ENCODE results near the gene SLC14A1.

The SLC14A1 gene

DNA sequence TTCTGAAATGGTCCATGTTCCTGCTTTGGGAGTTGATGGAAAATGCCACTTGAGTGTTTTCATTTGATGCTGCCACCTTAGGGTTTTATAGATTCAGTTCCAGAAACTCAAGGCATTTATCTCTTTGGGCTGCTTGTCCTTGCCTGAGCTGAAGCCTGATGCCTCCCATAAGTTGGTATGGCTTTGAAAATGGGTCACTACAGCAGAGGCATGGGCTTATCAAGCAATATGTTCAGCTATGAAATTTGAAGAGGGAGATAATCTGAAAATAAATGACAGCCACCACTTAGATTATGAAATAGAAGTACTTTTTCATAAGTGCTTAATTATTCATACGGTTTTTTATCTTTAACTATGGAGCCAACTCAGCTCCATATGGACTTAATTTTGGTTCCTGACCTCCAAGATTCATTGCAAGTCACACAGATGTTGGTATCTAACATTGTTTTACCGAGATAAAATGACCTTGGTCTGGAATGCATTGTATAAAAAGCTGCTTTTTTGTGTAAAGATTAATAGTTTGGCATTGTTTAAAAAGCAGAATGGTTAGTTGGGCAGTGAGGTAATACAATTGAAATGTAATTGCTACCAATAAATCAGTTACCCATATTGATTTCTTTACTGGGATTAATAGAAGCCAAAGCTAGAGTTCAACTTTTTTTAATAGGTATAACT is 4.5 kb downstream of the SLC14A1 start:
- Histone ChIP-seq H3K4me1 (no peaks in the 10 kb centered on the region), H3K9me3 (no peaks in the 10 kb centered on the region), H3K27me3 (ENCODE audit: low read depth) (0 out of 2 replicates have a peak, but pooled peaks cover 5% of the 10 kb centered on the region), H3K36me3 (replicated peaks) (no peaks in the 10 kb centered on the region), H3K4me3 (no peak overlapping the region)
- DNase-seq (ENCODE audit: low spot score in 2 of 2): no peak
- in situ Hi-C loops (cut with MboI; ENCODE audit: low sequenced_read_pairs): no loop called here

GRCh38 chr18:45730832-45731575 is 7.0 kb downstream of the SLC14A1 start:
- no peaks in the 10 kb centered on the region for H3K36me3 ChIP-seq (replicated peaks)
- no peak for DNase-seq (ENCODE audit: low spot score in 2 of 2)
- 0 out of 2 replicates have a peak, but pooled peaks cover 5% of the 10 kb centered on the region for H3K27me3 ChIP-seq (ENCODE audit: low read depth)
- H3K9me3 ChIP-seq: no peaks in the 10 kb centered on the region
- no peaks in the 10 kb centered on the region for H3K4me1 ChIP-seq
- no peak overlapping the region for H3K4me3 ChIP-seq
- in situ Hi-C loops (cut with MboI; ENCODE audit: low sequenced_read_pairs): no loop called here

DNA sequence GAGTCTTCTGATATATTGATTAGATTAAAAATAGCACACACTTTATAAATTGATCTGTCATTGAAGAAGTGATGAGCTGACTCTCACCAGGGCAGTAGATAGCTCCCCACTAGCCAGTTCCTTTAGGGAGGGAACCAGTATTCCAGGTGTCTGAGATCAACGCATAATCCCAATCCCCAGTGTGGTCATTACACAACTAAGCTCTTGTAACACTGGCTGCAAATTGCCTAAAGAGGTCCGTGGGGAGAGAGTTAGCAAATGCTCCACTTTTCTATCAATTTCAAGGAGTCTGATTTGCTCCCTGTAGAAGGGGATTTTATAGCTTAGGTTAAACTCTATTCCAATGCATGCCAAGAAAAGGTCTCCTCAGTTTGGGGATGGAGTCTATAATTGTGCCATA is 7.7 kb downstream of the SLC14A1 start:
- no peaks in the 10 kb centered on the region for H3K36me3 ChIP-seq (replicated peaks)
- no peak overlapping the region for H3K4me3 ChIP-seq
- 0 out of 2 replicates have a peak, but pooled peaks cover 5% of the 10 kb centered on the region for H3K27me3 ChIP-seq (ENCODE audit: low read depth)
- H3K4me1 ChIP-seq: no peaks in the 10 kb centered on the region
- in situ Hi-C loops (cut with MboI; ENCODE audit: low sequenced_read_pairs): no loop called here
- no peak for DNase-seq (ENCODE audit: low spot score in 2 of 2)
- H3K9me3 ChIP-seq: no peaks in the 10 kb centered on the region

GRCh38 chr18:45733535-45733934 is 9.6 kb downstream of the SLC14A1 start:
- H3K27me3 ChIP-seq (ENCODE audit: low read depth): 0 out of 2 replicates have a peak, but pooled peaks cover 5% of the 10 kb centered on the region
- in situ Hi-C loops (cut with MboI; ENCODE audit: low sequenced_read_pairs): no loop called here
- no peaks in the 10 kb centered on the region for H3K4me1 ChIP-seq
- H3K9me3 ChIP-seq: no peaks in the 10 kb centered on the region
- H3K36me3 ChIP-seq (replicated peaks): no peaks in the 10 kb centered on the region
- no peak for DNase-seq (ENCODE audit: low spot score in 2 of 2)
- H3K4me3 ChIP-seq: no peak overlapping the region

DNA sequence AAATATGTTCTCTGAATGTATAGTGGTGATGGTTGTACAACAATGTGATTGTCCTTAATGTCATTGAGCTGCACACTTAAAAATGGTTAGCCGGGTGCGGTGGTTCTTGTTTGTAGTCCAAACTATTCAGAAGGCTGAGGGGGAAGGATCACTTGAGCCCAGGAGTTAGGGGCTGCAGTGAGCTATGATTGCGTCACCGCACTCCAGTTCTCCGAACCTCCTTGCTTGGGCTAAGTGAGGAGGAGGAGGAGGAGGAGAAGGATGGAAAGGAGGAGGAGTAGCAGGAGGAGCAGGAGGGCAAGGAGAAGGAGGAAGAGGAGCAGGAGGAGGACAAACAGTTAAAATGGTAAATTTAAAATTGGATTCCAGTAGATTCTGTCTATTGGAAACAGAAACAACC is 10.5 kb downstream of the SLC14A1 start:
- Histone ChIP-seq H3K36me3 (replicated peaks) (no peaks in the 10 kb centered on the region), H3K4me1 (no peaks in the 10 kb centered on the region), H3K4me3 (no peak overlapping the region), H3K9me3 (no peaks in the 10 kb centered on the region), H3K27me3 (ENCODE audit: low read depth) (0 out of 2 replicates have a peak, but pooled peaks cover 2% of the 10 kb centered on the region)
- no peak for DNase-seq (ENCODE audit: low spot score in 2 of 2)
- in situ Hi-C loops (cut with MboI; ENCODE audit: low sequenced_read_pairs): no loop called here

DNA sequence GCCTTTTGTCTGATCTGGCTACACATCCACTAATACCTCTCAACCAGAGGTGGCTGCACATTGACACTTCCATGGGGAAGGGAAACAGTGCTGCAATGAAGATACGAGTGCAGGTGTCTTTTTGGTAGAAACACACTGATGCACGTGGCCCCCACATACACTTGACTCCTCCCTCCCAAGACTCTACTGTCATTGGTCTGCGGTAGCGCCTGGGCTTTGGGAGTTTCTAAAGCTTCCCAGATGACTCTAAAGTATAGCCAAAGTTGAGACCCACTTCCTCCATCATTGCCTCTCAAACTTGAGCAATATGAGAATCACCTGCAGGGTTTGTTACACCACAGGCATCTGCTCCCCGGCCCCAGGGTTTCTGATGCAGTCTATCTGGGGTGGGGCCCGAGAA is 11.0 kb downstream of the SLC14A1 start:
- Histone ChIP-seq H3K36me3 (replicated peaks) (no peaks in the 10 kb centered on the region), H3K4me3 (no peak overlapping the region), H3K27me3 (ENCODE audit: low read depth) (0 out of 2 replicates have a peak, but pooled peaks cover 2% of the 10 kb centered on the region), H3K9me3 (no peaks in the 10 kb centered on the region), H3K4me1 (no peaks in the 10 kb centered on the region)
- in situ Hi-C loops (cut with MboI; ENCODE audit: low sequenced_read_pairs): no loop called here
- no peak for DNase-seq (ENCODE audit: low spot score in 2 of 2)

DNA sequence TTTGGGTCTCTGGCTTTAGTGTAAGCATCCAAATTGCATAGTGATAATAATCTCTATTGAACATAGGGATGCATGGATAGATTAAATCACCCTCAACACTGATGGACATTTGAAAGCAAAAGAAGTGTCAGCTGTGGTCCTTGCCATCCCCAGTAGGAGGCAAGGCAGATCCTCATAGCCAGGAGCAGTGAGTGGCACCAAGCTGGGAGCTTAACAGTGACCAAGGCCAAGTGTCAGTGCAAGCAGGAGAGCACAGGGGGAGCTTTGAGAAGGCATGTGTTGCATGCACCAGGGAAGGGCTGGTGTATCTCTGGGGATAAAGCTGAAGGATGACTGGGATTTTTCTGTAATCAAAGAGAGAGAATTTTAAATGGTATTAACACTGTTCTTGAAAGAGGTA is 14.7 kb downstream of the SLC14A1 start:
- in situ Hi-C loops (cut with MboI; ENCODE audit: low sequenced_read_pairs): no loop called here
- no peak for DNase-seq (ENCODE audit: low spot score in 2 of 2)
- Histone ChIP-seq H3K27me3 (ENCODE audit: low read depth) (no peaks in the 10 kb centered on the region), H3K4me1 (no peaks in the 10 kb centered on the region), H3K4me3 (no peak overlapping the region), H3K9me3 (no peaks in the 10 kb centered on the region), H3K36me3 (replicated peaks) (no peaks in the 10 kb centered on the region)

DNA sequence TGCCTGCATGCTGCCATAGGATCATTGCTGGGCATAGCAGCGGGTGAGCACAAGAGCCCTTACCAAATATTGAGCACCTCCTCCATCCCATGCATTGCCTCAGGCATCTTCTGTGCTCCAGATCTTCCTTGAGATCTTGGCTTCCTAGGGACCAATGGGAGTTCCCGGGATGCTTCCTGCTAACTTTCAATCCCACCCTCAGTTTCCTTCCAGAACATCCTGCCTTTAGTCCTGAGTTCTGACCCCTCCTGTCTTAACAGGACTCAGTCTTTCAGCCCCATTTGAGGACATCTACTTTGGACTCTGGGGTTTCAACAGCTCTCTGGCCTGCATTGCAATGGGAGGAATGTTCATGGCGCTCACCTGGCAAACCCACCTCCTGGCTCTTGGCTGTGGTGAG is 15.3 kb downstream of the SLC14A1 start:
- H3K27me3 ChIP-seq (ENCODE audit: low read depth): no peaks in the 10 kb centered on the region
- no peaks in the 10 kb centered on the region for H3K36me3 ChIP-seq (replicated peaks)
- H3K4me1 ChIP-seq: no peaks in the 10 kb centered on the region
- in situ Hi-C loops (cut with MboI; ENCODE audit: low sequenced_read_pairs): no loop called here
- H3K4me3 ChIP-seq: no peak overlapping the region
- DNase-seq (ENCODE audit: low spot score in 2 of 2): no peak
- H3K9me3 ChIP-seq: no peaks in the 10 kb centered on the region

DNA sequence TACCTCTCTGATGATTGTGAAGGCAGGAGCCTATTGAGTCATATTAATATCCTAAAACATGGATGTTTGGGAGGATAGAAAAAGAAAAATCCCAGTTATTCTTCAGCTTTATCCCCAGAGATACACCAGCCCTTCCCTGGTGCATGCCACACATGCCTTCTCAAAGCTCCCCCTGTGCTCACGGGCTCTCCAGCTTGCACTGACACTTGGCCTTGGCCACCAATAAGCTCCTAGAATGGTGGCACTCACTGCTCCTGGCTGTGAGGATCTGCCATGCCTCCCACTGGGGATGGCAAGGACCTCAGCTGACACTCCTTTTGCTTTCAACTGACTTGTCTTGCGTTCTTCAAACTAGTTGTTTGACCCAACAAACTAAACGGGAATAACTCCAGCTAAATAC is 15.9 kb downstream of the SLC14A1 start:
- no peaks in the 10 kb centered on the region for H3K9me3 ChIP-seq
- in situ Hi-C loops (cut with MboI; ENCODE audit: low sequenced_read_pairs): no loop called here
- no peaks in the 10 kb centered on the region for H3K27me3 ChIP-seq (ENCODE audit: low read depth)
- H3K4me3 ChIP-seq: no peak overlapping the region
- DNase-seq (ENCODE audit: low spot score in 2 of 2): no peak
- no peaks in the 10 kb centered on the region for H3K4me1 ChIP-seq
- H3K36me3 ChIP-seq (replicated peaks): no peaks in the 10 kb centered on the region

GRCh38 chr18:45741056-45741455 is 17.1 kb downstream of the SLC14A1 start:
- Histone ChIP-seq H3K4me3 (no peak overlapping the region), H3K27me3 (ENCODE audit: low read depth) (no peaks in the 10 kb centered on the region), H3K4me1 (no peaks in the 10 kb centered on the region), H3K36me3 (replicated peaks) (no peaks in the 10 kb centered on the region), H3K9me3 (no peaks in the 10 kb centered on the region)
- DNase-seq (ENCODE audit: low spot score in 2 of 2): no peak
- in situ Hi-C loops (cut with MboI; ENCODE audit: low sequenced_read_pairs): no loop called here

- Histone ChIP-seq H3K4me3 (no peak overlapping the region), H3K4me1 (no peaks in the 10 kb centered on the region), H3K36me3 (replicated peaks) (no peaks in the 10 kb centered on the region), H3K27me3 (ENCODE audit: low read depth) (no peaks in the 10 kb centered on the region), H3K9me3 (no peaks in the 10 kb centered on the region)
- DNase-seq (ENCODE audit: low spot score in 2 of 2): no peak
- in situ Hi-C loops (cut with MboI; ENCODE audit: low sequenced_read_pairs): no loop called here
Measured at GRCh38 chr18:45745817-45746461, 22.0 kb downstream of the SLC14A1 start.

- Histone ChIP-seq H3K27me3 (ENCODE audit: low read depth) (peaks cover 3% of the 10 kb centered on the region; the same call in 1 of the 2 replicates), H3K4me3 (no peak overlapping the region), H3K36me3 (replicated peaks) (no peaks in the 10 kb centered on the region), H3K4me1 (no peaks in the 10 kb centered on the region), H3K9me3 (no peaks in the 10 kb centered on the region)
- no peak for DNase-seq (ENCODE audit: low spot score in 2 of 2)
- in situ Hi-C loops (cut with MboI; ENCODE audit: low sequenced_read_pairs): no loop called here
Measured at GRCh38 chr18:45748501-45748900, 24.5 kb downstream of the SLC14A1 start.

GRCh38 chr18:45749918-45750689 is 26.1 kb downstream of the SLC14A1 start:
- in situ Hi-C loops (cut with MboI; ENCODE audit: low sequenced_read_pairs): no loop called here
- no peaks in the 10 kb centered on the region for H3K9me3 ChIP-seq
- no peak for DNase-seq (ENCODE audit: low spot score in 2 of 2)
- peaks cover 4% of the 10 kb centered on the region; the same call in 1 of the 2 replicates for H3K27me3 ChIP-seq (ENCODE audit: low read depth)
- no peaks in the 10 kb centered on the region for H3K36me3 ChIP-seq (replicated peaks)
- no peaks in the 10 kb centered on the region for H3K4me1 ChIP-seq
- H3K4me3 ChIP-seq: no peak overlapping the region
